Measurements from ENCODE around the gene PTGR3. TPM values are rescaled to one million over a fixed set of nuclear protein-coding genes. Genes with fewer than 3 reads are reported as not detected.

Gene PTGR3
- total RNA-seq, 1 experiment from 2014 or later: 31.7 TPM

- intact Hi-C loops (cut with micrococcal nuclease; ENCODE audit: unreplicated experiment): loop anchor here (5.0 to 10.0 kb wide), 2 partner anchors 36 to 316 kb away; no protein-coding TSS in a partner anchor
- CTCF ChIA-PET: interaction anchor here (1.0 kb wide), 1 partner anchor 20 kb away, joined by 3 read pairs; no protein-coding TSS in a partner anchor
- TF ChIP-seq CTCF (IDR thresholded peaks at IDR 0.05; ENCODE audit: unreplicated experiment): no peak
- peak overlapping the region; percentile 77 for H3K27ac Mint-ChIP-seq (ENCODE audit: unreplicated experiment)
- no peak for DNase-seq
- peaks cover 49% of the 10 kb centered on the region for H3K4me1 Mint-ChIP-seq (ENCODE audit: low read depth, unreplicated experiment)
- H3K36me3 Mint-ChIP-seq (ENCODE audit: insufficient read depth, unreplicated experiment): peaks cover 54% of the 10 kb centered on the region
- peak overlapping the region; percentile 98 for H3K4me3 Mint-ChIP-seq (ENCODE audit: low read depth, unreplicated experiment)
- H3K9me3 Mint-ChIP-seq (ENCODE audit: low read depth, unreplicated experiment): no peaks in the 10 kb centered on the region
- no TSS peak for BruUV-seq (replicated peaks)
- no peaks in the 10 kb centered on the region for H3K27me3 Mint-ChIP-seq (ENCODE audit: unreplicated experiment)
Observed at GRCh38 chr18:75211002-75211621, 2.2 kb upstream of the PTGR3 start.

GRCh38 chr18:75210274-75211001, 1.5 kb upstream of the PTGR3 start, which contains the start of gene TSHZ1:
TSHZ1 (plus strand) TSS chr18:75210797; CDS start chr18:75211877, 1,080 bp downstream.
- CTCF ChIA-PET: interaction anchor here (0.7 to 1.0 kb wide), 2 partner anchors 19 to 824 kb away, joined by 3 to 5 read pairs; no protein-coding TSS in a partner anchor
- peak; percentile 43 for DNase-seq
- peak within 1 kb of the TSS; percentile 98 for H3K4me3 Mint-ChIP-seq (ENCODE audit: low read depth, unreplicated experiment)
- peaks cover 54% of the 10 kb centered on the region for H3K36me3 Mint-ChIP-seq (ENCODE audit: insufficient read depth, unreplicated experiment)
- BruUV-seq (replicated peaks): no TSS peak
- no peaks in the 10 kb centered on the region for H3K9me3 Mint-ChIP-seq (ENCODE audit: low read depth, unreplicated experiment)
- TF ChIP-seq CTCF (IDR thresholded peaks at IDR 0.05; ENCODE audit: unreplicated experiment): no peak
- H3K27ac Mint-ChIP-seq (ENCODE audit: unreplicated experiment): peak within 1 kb of the TSS; percentile 77
- H3K27me3 Mint-ChIP-seq (ENCODE audit: unreplicated experiment): no peaks in the 10 kb centered on the region
- peaks cover 51% of the 10 kb centered on the region for H3K4me1 Mint-ChIP-seq (ENCODE audit: low read depth, unreplicated experiment)
- intact Hi-C loops (cut with micrococcal nuclease; ENCODE audit: unreplicated experiment): loop anchor here (5.0 to 10.0 kb wide), 2 partner anchors 37 to 316 kb away; no protein-coding TSS in a partner anchor

GRCh38 chr18:75209951-75210258, 966 bp upstream of the PTGR3 start:
- Mint-ChIP-seq H3K27me3 (ENCODE audit: unreplicated experiment) (no peaks in the 10 kb centered on the region), H3K4me1 (ENCODE audit: low read depth, unreplicated experiment) (peaks cover 51% of the 10 kb centered on the region)
- no TSS peak for BruUV-seq (replicated peaks)

GRCh38 chr18:75208836-75209128, 157 bp downstream of the PTGR3 start:
- Mint-ChIP-seq H3K9me3 (ENCODE audit: low read depth, unreplicated experiment) (no peaks in the 10 kb centered on the region), H3K36me3 (ENCODE audit: insufficient read depth, unreplicated experiment) (peaks cover 54% of the 10 kb centered on the region), H3K4me1 (ENCODE audit: low read depth, unreplicated experiment) (peaks cover 40% of the 10 kb centered on the region), H3K27me3 (ENCODE audit: unreplicated experiment) (no peaks in the 10 kb centered on the region), H3K27ac (ENCODE audit: unreplicated experiment) (peak overlapping the region; percentile 77), H3K4me3 (ENCODE audit: low read depth, unreplicated experiment) (peak overlapping the region; percentile 98)
- CTCF ChIA-PET: no interaction called here
- intact Hi-C loops (cut with micrococcal nuclease; ENCODE audit: unreplicated experiment): no loop called here
- TF ChIP-seq CTCF (IDR thresholded peaks at IDR 0.05; ENCODE audit: unreplicated experiment): no peak
- no TSS peak for BruUV-seq (replicated peaks)
- no peak for DNase-seq

More at GRCh38 chr18:75209951-75210258, 966 bp upstream of the PTGR3 start:
- CTCF ChIA-PET: no interaction called here
- peak overlapping the region; percentile 77 for H3K27ac Mint-ChIP-seq (ENCODE audit: unreplicated experiment)
- peaks cover 54% of the 10 kb centered on the region for H3K36me3 Mint-ChIP-seq (ENCODE audit: insufficient read depth, unreplicated experiment)
- no peak for DNase-seq
- intact Hi-C loops (cut with micrococcal nuclease; ENCODE audit: unreplicated experiment): loop anchor here (5.0 to 10.0 kb wide), 2 partner anchors 37 to 315 kb away; no protein-coding TSS in a partner anchor
- no peaks in the 10 kb centered on the region for H3K9me3 Mint-ChIP-seq (ENCODE audit: low read depth, unreplicated experiment)
- H3K4me3 Mint-ChIP-seq (ENCODE audit: low read depth, unreplicated experiment): peak overlapping the region; percentile 98
- TF ChIP-seq CTCF (IDR thresholded peaks at IDR 0.05; ENCODE audit: unreplicated experiment): no peak

Data from Calu3 (cell line).